ENCODE results near the gene FTO. TPM values are rescaled to one million over a fixed set of nuclear protein-coding genes. Genes with fewer than 3 reads are reported as not detected.

FTO gene
- total RNA-seq, 4 donors from 2014 or later, result 70.9 to 89.7 (median 86.8) TPM

DNA sequence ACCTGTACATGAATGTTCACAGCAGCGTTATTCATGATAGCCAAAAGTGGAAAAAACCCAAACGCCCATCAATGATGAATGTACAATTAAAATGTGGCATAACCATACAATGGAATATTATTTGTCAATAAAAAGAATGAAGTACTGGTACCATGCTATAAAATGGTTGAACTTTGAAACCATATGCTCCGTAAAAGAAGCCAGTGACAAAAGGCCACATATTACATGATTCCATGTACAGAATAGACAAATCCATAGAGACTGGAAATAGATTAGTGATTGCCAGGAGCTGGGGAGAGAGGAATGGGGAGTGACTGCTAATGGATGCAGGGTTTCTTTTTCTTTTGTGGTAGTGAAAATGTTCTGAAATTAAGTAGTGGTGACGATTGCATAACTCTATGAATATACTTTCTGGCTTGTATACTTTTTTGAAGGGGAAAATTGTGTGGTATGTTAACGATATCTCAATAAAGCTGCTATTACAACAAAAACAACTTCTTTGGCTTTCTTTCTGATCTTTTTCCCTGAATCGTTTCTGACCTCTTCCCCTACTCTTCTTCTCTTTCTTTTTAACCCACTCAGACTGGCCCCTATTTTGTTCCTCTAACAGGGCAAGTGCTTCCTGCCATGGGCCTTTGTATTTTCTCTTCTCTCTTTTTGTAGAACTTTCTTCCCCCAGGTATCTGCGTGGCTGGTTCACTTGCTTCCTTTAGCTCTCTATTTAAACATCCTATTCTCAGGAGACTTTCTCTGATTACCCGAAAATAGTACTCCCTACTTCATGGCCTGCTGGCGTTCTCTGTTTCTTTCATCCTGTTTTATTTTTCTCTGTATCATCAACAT, 67.9 kb downstream of the FTO start:
- TF ChIP-seq, protein P1, sequence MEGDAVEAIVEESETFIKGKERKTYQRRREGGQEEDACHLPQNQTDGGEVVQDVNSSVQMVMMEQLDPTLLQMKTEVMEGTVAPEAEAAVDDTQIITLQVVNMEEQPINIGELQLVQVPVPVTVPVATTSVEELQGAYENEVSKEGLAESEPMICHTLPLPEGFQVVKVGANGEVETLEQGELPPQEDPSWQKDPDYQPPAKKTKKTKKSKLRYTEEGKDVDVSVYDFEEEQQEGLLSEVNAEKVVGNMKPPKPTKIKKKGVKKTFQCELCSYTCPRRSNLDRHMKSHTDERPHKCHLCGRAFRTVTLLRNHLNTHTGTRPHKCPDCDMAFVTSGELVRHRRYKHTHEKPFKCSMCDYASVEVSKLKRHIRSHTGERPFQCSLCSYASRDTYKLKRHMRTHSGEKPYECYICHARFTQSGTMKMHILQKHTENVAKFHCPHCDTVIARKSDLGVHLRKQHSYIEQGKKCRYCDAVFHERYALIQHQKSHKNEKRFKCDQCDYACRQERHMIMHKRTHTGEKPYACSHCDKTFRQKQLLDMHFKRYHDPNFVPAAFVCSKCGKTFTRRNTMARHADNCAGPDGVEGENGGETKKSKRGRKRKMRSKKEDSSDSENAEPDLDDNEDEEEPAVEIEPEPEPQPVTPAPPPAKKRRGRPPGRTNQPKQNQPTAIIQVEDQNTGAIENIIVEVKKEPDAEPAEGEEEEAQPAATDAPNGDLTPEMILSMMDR (IDR thresholded peaks at IDR 0.05), result no peak
- DNase-seq (ENCODE audit: low spot score), result no peak
- no peak for ATAC-seq (ENCODE audit: low FRiP score)

DNA sequence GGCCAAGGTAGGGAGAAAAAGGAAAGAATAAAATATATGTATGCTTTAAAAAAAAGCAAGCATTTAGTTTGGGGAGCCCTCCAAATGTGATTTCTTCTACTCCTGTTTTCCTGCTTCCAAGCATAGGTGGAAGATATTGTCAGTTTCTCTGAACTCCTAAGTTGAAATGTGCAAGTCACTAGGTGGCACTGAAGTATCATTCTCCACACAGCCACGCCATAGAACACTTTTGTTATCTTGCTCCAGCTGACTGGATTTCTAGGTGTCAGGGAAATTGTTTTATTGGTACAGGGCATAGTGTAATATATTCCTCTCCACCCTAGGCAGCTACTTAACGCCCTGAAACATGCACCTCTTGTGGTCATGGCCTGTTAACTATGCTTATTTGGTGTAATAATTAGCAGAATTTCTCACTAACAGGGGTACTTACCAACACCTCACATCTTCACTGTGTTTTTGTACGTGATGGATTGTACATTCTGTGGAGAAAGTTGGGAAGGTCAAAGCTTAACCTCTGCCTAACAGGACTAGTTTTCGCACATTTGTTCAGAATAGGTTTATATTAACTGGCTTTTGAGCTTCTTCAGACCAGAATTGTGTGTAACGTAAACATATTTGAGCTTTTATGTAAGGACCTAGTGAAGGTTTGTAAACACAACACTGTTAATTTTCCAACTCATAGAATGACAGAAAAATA, 69.3 kb downstream of the FTO start:
- DNase-seq (ENCODE audit: low spot score) (no peak), ATAC-seq (ENCODE audit: low FRiP score) (peak; percentile 48)
- TF ChIP-seq, protein P1 (IDR thresholded peaks at IDR 0.05), result no peak

DNA sequence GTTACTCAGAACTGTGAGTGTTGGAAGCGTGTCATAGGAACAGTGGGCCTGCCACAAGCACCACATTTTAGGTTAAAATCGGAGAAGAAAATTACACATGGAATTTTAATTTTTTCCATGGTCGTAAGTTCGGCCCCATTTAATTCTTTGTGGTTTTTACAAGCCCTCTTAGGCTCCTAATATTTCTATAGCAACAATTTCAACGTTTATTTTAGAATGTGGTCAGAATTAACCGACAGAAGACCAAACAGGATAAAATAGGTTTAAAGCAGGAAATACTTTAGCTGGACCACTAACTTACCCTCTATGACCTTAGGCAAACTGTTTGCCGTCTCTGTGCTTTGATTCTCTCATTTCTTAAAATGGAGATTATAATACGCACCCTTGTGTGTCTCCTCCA, 69.9 kb downstream of the FTO start:
- ATAC-seq (ENCODE audit: low FRiP score), result no peak
- DNase-seq (ENCODE audit: low spot score), result no peak
- TF ChIP-seq, protein P1 (IDR thresholded peaks at IDR 0.05), result no peak

DNA sequence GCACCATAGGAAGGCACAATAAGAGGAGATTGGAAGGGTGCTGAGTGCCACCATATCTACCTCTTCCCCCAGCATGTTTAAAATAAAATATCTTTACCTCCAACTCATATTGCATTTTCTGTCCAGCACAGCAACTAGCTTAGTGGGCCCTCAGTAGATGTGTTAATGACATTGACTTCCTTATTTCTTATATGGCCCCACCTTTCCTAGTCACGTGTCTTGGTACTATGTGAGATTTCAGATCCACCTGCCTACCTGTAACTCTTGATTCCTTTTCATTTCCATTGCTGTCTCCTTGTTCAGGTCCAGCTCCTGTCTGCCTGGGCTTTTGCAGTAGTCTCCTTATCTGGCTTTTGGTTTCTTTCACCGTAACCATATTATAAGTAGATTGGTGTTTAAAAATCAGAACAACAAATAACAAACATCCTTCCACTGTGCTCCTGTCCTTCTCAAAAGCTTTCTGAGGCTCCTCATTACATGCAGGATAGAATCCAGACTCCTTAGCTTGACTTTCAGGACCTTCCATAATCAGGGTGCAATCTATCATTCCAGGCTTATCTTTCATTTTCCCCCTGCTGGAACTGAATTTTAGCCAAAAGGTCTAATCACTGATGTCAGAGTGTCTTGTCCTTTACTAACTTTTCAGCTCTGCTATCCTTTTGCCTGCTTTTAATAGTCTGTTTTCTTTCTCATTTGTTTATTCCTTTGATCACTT, 71.3 kb downstream of the FTO start:
- ATAC-seq (ENCODE audit: low FRiP score) (no peak), DNase-seq (ENCODE audit: low spot score) (no peak)
- TF ChIP-seq, protein P1 (IDR thresholded peaks at IDR 0.05), result no peak

DNA sequence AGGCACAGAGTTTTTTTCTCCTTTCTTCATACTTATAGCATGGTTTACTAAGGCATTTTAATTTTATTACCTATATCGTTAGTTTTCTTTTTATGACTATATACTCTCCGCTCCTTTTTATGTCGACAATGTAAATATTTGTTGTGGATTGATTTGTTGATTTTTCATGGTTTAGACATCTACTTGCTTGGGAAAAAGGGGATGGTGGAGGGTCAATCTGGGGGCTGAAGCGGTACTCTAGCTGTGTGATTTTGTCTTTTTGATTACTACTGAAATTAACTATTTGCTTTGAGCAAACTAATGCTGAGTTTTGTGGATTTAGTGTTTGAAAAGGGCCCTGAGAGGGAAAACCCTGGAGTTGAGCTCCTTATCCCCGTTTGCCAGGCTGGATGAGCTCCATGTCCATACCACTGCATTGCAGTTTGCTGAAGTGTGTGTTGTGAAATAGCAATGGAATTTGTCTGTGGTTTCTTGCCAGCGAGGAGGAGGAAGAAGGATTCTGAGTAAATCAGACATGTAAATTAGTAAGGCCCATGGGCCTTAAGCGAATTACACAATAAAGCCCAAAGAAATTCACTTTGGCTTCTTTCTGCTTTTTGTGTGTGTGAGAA, 72.0 kb downstream of the FTO start:
- TF ChIP-seq, protein P1 (IDR thresholded peaks at IDR 0.05), result no peak
- ATAC-seq (ENCODE audit: low FRiP score) (peak; percentile 88), DNase-seq (ENCODE audit: low spot score) (peak; percentile 26)

DNA sequence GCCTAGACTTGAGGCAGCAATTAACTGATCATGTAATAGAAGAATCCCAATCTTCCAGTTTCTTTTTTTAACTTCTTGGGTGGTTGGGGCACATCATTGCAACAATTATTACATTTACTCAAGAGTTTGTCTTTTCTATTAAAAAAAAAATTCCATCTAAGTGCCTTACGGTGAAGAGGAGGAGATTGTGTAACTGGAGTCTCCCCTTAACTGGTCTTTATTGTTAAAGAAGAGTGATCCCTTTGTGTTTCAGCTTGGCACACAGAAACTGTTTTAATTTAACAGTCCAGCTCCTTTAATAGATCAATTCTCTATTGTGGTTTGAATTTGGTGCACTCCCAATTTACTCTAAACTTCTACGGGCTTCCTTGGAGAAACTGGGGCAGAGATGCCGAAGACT, 75.2 kb downstream of the FTO start:
- DNase-seq (ENCODE audit: low spot score) (no peak), ATAC-seq (ENCODE audit: low FRiP score) (no peak)

More for the DNA sequence above, 75.2 kb downstream of the FTO start:
- TF ChIP-seq, protein P1 (IDR thresholded peaks at IDR 0.05), result no peak

Data from omental fat pad (tissue), 4 donors.